ENCODE results near the gene IRAK2.

- no peak for TF ChIP-seq POLR2A (IDR thresholded peaks at IDR 0.05)
- TF ChIP-seq, protein P1, sequence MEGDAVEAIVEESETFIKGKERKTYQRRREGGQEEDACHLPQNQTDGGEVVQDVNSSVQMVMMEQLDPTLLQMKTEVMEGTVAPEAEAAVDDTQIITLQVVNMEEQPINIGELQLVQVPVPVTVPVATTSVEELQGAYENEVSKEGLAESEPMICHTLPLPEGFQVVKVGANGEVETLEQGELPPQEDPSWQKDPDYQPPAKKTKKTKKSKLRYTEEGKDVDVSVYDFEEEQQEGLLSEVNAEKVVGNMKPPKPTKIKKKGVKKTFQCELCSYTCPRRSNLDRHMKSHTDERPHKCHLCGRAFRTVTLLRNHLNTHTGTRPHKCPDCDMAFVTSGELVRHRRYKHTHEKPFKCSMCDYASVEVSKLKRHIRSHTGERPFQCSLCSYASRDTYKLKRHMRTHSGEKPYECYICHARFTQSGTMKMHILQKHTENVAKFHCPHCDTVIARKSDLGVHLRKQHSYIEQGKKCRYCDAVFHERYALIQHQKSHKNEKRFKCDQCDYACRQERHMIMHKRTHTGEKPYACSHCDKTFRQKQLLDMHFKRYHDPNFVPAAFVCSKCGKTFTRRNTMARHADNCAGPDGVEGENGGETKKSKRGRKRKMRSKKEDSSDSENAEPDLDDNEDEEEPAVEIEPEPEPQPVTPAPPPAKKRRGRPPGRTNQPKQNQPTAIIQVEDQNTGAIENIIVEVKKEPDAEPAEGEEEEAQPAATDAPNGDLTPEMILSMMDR (IDR thresholded peaks at IDR 0.05) = no peak
Observed at GRCh38 chr3:10215578-10216368, 51.1 kb downstream of the IRAK2 start.
